D721Med (cell line): ENCODE results near the gene NT5DC3.
"Not testable (repeated sequence)": the region's sequence is repeated elsewhere in the genome, so short reads cannot be mapped to it uniquely, and the experiment has no call there.

Experiments used
- DNase-seq: peaks from one replicate; pipeline ENCODE4 v3.0.0; 2011; ENCODE audit warnings: low spot score; ENCODE audit not compliant: insufficient read length
- FAIRE-seq: peaks from 2 replicates; lab custom pipeline; 2011; peaks lifted over from hg19 to GRCh38; lab: Jason Lieb, UNC
- TF ChIP-seq, protein P1 (sequence below): IDR thresholded peaks from 2 replicates; pipeline ENCODE4 v1.5.1; 2012; ENCODE audit warnings: mild to moderate bottlenecking, control low read depth; ENCODE audit not compliant: insufficient read depth; ENCODE audit errors: missing control alignments

NT5DC3 gene

DNA sequence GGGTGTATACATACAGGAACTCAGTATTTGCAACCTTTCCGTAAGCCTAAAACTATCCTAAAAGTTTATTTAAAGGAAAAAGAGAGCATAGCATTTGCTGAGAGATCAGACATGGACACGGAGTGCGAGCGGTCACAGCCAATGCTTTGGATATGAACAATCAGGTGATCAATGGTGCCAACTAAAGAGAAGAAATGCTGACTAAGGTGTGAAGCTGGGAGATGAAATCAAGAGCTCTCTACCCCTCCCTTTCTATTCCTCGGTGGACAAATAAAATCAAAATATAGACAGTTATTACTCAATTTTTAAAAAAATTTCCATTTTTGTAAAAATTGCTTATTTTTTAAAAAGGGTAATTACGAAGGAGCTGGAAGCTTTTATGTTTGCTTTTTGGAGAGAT is 29.2 kb downstream of the NT5DC3 start:
- FAIRE-seq (no peak), DNase-seq (no peak)
- TF ChIP-seq, protein P1, sequence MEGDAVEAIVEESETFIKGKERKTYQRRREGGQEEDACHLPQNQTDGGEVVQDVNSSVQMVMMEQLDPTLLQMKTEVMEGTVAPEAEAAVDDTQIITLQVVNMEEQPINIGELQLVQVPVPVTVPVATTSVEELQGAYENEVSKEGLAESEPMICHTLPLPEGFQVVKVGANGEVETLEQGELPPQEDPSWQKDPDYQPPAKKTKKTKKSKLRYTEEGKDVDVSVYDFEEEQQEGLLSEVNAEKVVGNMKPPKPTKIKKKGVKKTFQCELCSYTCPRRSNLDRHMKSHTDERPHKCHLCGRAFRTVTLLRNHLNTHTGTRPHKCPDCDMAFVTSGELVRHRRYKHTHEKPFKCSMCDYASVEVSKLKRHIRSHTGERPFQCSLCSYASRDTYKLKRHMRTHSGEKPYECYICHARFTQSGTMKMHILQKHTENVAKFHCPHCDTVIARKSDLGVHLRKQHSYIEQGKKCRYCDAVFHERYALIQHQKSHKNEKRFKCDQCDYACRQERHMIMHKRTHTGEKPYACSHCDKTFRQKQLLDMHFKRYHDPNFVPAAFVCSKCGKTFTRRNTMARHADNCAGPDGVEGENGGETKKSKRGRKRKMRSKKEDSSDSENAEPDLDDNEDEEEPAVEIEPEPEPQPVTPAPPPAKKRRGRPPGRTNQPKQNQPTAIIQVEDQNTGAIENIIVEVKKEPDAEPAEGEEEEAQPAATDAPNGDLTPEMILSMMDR: no peak

DNA sequence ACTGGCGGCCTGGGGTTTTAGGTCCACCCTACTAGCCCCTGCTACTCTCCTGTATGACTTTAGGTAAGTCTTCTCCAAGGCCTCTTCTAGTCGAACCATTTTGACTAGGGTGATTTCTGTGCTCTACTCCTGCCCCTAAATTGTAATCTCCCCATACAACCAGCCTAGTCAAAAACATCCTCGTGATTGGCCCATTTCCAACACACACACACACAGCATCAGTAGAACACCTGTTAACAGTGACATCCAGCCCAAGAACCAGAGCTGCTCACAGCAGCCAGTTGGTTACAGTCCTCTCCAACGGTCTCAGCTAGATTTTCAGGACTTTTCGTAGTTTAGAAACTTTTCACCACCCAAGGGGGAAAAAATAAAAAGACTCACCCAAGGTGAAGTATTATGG is 30.9 kb downstream of the NT5DC3 start:
- FAIRE-seq: no peak
- no peak for DNase-seq
- TF ChIP-seq, protein P1: no peak

DNA sequence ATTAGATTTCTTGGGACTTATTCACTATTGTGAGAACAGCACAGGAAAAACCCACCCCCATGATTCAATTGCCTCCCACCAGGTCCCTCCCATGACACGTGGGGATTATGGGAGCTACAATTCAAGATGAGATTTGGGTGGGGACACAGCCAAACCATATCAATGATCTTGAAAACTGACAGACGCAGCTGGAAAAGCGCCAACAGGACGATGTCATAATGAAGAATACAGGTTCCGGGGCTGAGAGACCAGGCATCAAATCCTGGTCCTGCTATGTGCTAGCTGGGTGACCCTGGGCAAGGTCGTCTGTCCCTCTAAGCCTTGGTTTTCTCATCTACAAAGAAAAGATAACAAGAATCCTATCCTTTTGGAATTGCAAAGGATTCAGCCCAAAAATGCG is 31.4 kb downstream of the NT5DC3 start:
- DNase-seq, FAIRE-seq: not testable (repeated sequence)

DNA sequence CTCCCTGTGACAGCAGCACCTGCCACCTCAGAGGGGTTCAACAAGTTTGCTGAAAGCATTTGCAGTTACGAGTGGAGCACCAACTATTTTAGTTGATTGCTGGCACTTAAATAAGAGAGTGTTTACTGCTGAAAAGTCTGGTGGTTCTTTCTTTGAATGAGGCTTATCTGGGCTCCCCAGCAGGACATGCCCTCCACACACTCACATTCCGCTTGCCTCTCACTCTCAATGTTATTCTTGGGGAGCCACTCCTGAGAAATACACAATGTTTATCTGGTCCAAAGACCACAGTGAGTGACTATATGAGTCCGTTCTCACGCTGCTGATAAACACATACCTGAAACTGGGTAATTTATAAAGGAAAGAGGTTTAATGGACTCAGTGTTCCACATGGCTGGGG is 31.9 kb downstream of the NT5DC3 start:
- no peak for FAIRE-seq
- TF ChIP-seq, protein P1: no peak

DNA sequence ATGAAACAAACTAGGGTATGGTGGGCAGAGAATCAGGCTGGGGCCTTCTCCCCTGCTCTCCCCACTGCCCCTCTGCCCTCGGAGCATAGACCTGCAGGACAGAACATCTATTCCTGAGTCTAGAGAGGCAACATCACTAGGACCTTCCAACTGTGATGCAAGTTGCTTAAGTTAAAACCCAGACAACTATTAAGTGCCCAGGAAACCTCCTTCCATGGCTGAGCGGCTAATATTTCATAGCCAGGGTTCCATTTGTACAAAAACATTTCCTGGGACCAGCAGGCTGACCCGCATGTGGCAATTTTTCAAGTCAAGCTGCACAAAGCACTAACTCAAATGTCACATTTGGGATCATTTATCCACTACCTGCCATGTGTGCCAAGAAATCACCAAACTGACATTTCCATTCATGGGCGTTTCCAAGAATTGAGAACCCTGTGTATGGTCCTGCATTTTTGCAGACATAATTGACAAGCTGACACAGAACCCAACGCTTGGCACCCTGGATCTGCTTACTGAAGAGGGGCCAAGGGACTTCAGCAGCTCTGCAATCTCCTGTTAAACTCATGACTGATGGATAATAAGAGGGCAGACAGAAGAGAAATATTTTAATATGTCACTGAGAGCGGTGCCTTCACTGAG is 32.7 kb downstream of the NT5DC3 start:
- DNase-seq (no peak), FAIRE-seq (no peak)
- TF ChIP-seq, protein P1: no peak

More for the DNA sequence above, 31.9 kb downstream of the NT5DC3 start:
- no peak for DNase-seq

DNA sequence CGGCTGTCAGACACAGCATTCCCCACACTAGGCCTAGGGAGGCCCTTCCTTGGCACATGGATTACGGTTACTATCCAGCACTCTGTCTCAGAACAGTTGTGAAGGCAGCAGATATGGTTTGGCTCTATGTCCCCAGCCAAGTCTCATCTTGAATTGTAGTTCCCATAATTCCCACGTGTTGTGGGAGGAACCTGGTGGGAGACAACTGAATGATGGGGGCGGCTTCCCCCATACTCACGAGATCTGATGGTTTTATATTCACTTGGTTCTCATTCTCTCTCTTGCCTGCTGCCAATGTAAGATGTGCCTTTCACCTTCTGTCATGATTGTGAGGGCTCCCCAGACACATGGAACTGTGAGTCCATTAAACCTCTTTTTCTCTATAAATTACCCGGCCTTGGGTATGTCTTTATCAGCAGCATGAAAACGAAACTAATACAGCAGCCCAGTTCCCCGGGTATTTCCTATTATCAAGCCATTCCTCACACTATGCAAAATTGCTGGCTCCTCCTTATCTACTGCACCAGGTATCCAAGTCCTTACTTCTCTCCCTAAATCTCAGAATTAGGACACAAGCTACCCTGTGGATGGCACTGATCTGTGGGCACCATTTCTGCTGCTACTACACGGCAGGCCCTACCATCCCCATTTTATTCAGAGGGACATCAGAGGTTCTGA is 33.3 kb downstream of the NT5DC3 start:
- FAIRE-seq: no peak
- TF ChIP-seq, protein P1: no peak

DNA sequence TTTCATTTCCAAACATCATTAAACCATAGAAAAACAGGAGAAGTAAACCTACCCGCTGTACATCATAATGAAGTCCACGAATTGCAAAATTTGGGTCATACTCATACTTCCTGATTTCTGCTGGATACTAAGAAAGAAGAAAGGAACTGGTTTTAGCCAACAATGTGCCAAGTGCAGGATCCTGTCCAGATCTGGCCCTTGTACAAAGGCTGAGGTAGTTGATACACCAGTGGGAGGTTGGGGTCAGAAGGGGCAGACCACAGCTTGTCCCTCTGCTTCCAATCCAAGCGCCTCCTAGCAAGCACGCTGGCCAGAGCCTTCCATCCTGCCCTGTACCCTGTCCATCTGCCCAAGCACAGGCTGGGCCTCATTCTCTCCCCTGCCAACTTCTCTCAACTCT is 34.2 kb downstream of the NT5DC3 start:
- FAIRE-seq: no peak
- TF ChIP-seq, protein P1: no peak
- DNase-seq: no peak

More for the DNA sequence above, 33.3 kb downstream of the NT5DC3 start:
- DNase-seq: no peak
